HepG2 (cell line): Measurements from ENCODE around the gene ACBD6. TPM values are rescaled to one million over a fixed set of nuclear protein-coding genes. Genes with fewer than 3 reads are reported as not detected.

Source experiments
- CSRNP2 ChIP-seq: sonication (generic); formaldehyde crosslinking; conservative IDR thresholded peaks from 2 replicates; pipeline ENCODE4 v1.8.0; 2022; ENCODE audit warnings: low read depth, missing genetic modification reagents
- IKZF4 ChIP-seq: sonication (generic); formaldehyde crosslinking; IDR thresholded peaks from 2 replicates; pipeline ENCODE4 v1.5.1; 2020; ENCODE audit warnings: borderline replicate concordance, mild to moderate bottlenecking, low read depth, missing genetic modification reagents; ENCODE audit errors: not compliant biosample characterization
- LRRFIP1 ChIP-seq: sonication (generic); formaldehyde crosslinking; conservative IDR thresholded peaks from 2 replicates; pipeline ENCODE4 v1.4.0; 2020; ENCODE audit warnings: missing genetic modification reagents
- MAFK ChIP-seq, 2 experiments: IDR thresholded peaks in 1 of 2; conservative IDR thresholded peaks in 1 of 2; 2 replicates each; pipeline ENCODE4 v1.6.1; 2011; ENCODE audit warnings: improper control_type of control experiment in 2 of 2, low read length in 2 of 2
- NR2C2 ChIP-seq: sonication (generic); formaldehyde crosslinking; IDR thresholded peaks from 2 replicates; pipeline ENCODE4 v1.4.0; 2020; ENCODE audit warnings: missing genetic modification reagents, mild to moderate bottlenecking, moderate library complexity, borderline replicate concordance
- PHF8 ChIP-seq: sonication (generic); formaldehyde crosslinking; IDR thresholded peaks from 2 replicates; pipeline ENCODE4 v1.5.0; 2020; ENCODE audit warnings: missing genetic modification reagents
- POGZ ChIP-seq: sonication (generic); formaldehyde crosslinking; IDR thresholded peaks from 2 replicates; pipeline ENCODE4 v1.4.0; 2020; ENCODE audit warnings: mild to moderate bottlenecking, missing genetic modification reagents
- PRDM4 ChIP-seq: sonication (generic); formaldehyde crosslinking; IDR thresholded peaks from 2 replicates; pipeline ENCODE4 v1.9.0; 2021; ENCODE audit warnings: missing genetic modification reagents, borderline replicate concordance
- SNAPC2 ChIP-seq: sonication (generic); formaldehyde crosslinking; IDR thresholded peaks from 2 replicates; pipeline ENCODE4 v1.8.1; 2022; ENCODE audit warnings: mild to moderate bottlenecking, missing genetic modification reagents
- U2AF1 ChIP-seq: fragments of 200-400 bp; formaldehyde crosslinking; optimal IDR thresholded peaks from 2 replicates; pipeline ENCODE3; 2017; ENCODE audit warnings: mild to moderate bottlenecking, low read depth, low read length
- ZFP41 ChIP-seq: sonication (generic); formaldehyde crosslinking; IDR thresholded peaks from 2 replicates; pipeline ENCODE4 v1.4.0; 2020; ENCODE audit warnings: mild to moderate bottlenecking, missing genetic modification reagents, borderline replicate concordance
- ZNF143 ChIP-seq: sonication (generic); formaldehyde crosslinking; IDR thresholded peaks from 2 replicates; pipeline ENCODE4 v1.4.0; 2020; ENCODE audit warnings: missing genetic modification reagents
- ZNF274 ChIP-seq: sonication (generic); formaldehyde crosslinking; IDR thresholded peaks from 2 replicates; pipeline ENCODE4 v1.5.1; 2020; ENCODE audit warnings: mild to moderate bottlenecking, missing genetic modification reagents
- ZNF549 ChIP-seq: sonication (generic); formaldehyde crosslinking; IDR thresholded peaks from 2 replicates; pipeline ENCODE4 v1.5.0; 2020; ENCODE audit warnings: missing genetic modification reagents
- ZNF557 ChIP-seq: sonication (generic); formaldehyde crosslinking; IDR thresholded peaks from 2 replicates; pipeline ENCODE4 v1.4.0; 2020; ENCODE audit warnings: missing genetic modification reagents
- ZNF687 ChIP-seq: sonication (generic); formaldehyde crosslinking; IDR thresholded peaks from 2 replicates; pipeline ENCODE4 v1.5.1; 2020; ENCODE audit warnings: mild to moderate bottlenecking, missing genetic modification reagents, moderate library complexity
- ZNF781 ChIP-seq: sonication (generic); formaldehyde crosslinking; IDR thresholded peaks from 2 replicates; pipeline ENCODE4 v1.5.1; 2020; ENCODE audit warnings: borderline replicate concordance, mild to moderate bottlenecking, missing genetic modification reagents; ENCODE audit errors: not compliant biosample characterization
- ZNF83 ChIP-seq: sonication (generic); formaldehyde crosslinking; IDR thresholded peaks from 2 replicates; pipeline ENCODE4 v1.4.0; 2020; ENCODE audit warnings: missing genetic modification reagents, mild to moderate bottlenecking, borderline replicate concordance
- ZSCAN12 ChIP-seq: sonication (generic); formaldehyde crosslinking; IDR thresholded peaks from 2 replicates; pipeline ENCODE4 v1.9.0; 2021; ENCODE audit warnings: mild to moderate bottlenecking, missing genetic modification reagents
- polyA plus RNA-seq, 8 experiments: library from polyadenylated mRNA; depleted of rRNA in 3 of 8; stranded (reverse) in 7 of 8; unstranded in 1 of 8; fragments of >200 nt; fragmentation: Illumina TruSeq in 4 of 8; extraction: Trizol in 4 of 8; gene quantifications; 2 replicates each; pipeline versions ENCODE4 v1.2.1 to v1.2.3, GENCODE V29; 2011 to 2016; ENCODE audit warnings: low read depth in 4 of 8, missing spikeins in 1 of 8, mixed read lengths in 1 of 8; ENCODE audit not compliant: insufficient read depth in 1 of 8
- total RNA-seq, 5 experiments: library from RNA; depleted of rRNA; stranded (reverse); fragments of >200 nt; fragmentation: Illumina TruSeq; extraction: Trizol; gene quantifications; 2 replicates each; pipeline ENCODE4 v1.2.3, GENCODE V29; 2016; ENCODE audit warnings: low read depth in 1 of 5
- TF ChIP-seq, protein P1 (sequence below): sonication (generic); formaldehyde crosslinking; IDR thresholded peaks from 2 replicates; pipeline ENCODE4 v1.4.0; 2020; ENCODE audit warnings: mild to moderate bottlenecking, missing genetic modification reagents

Gene ACBD6
- total and polyA plus RNA-seq, 2 of the 13 experiments (the other 11 are each of a cell fraction or from before 2014, with no cell fraction given), result 33.5 to 47.2 TPM

DNA sequence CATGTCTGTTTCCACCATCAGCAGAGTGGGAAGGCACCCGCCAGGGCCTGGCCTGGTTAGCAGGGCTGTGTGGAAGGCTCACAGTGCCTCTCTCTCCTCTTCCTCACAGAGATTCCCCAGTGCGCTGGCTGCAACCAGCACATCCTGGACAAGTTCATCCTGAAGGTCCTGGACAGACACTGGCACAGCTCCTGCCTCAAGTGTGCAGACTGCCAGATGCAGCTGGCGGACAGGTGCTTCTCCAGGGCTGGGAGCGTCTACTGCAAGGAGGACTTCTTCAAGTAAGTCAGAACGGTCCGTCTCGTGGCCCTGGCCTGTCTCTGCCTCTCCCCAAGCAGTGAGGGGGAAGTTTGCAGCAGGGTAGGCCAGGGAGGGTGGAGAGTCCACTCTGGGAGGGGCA is 254.2 kb downstream of the ACBD6 start (continued):
- TF ChIP-seq LRRFIP1 (CRISPR knock-in tag) (no peak), ZNF557 (CRISPR knock-in tag) (no peak), MAFK (conservative IDR thresholded peaks at IDR 0.05 in 1 of 2, IDR thresholded peaks at IDR 0.05 in 1 of 2; ENCODE audit: low read length in 2 of 2) (no peak), ZFP41 (CRISPR knock-in tag) (no peak), ZNF143 (CRISPR knock-in tag) (no peak), U2AF1 (no peak), ZNF687 (CRISPR knock-in tag) (peak; percentile 37), CSRNP2 (no peak), ZNF781 (peak; percentile 8), ZNF549 (no peak), ZSCAN12 (no peak), ZNF83 (CRISPR knock-in tag) (no peak), IKZF4 (no peak), POGZ (CRISPR knock-in tag) (no peak), PHF8 (CRISPR knock-in tag) (no peak), NR2C2 (CRISPR knock-in tag) (no peak), SNAPC2 (no peak), ZNF274 (no peak), PRDM4 (CRISPR knock-in tag) (no peak)
- TF ChIP-seq, protein P1, sequence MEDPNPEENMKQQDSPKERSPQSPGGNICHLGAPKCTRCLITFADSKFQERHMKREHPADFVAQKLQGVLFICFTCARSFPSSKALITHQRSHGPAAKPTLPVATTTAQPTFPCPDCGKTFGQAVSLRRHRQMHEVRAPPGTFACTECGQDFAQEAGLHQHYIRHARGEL (CRISPR knock-in tag), result no peak
